Activated CD4-positive, alpha-beta T cell treated with anti-CD3 and anti-CD28 coated beads for 36 hours (primary cell): ENCODE measurements around the gene DMWD. TPM values are rescaled to one million over a fixed set of nuclear protein-coding genes. Genes with fewer than 3 reads are reported as not detected.
A peak's percentile ranks its signal among the peaks of the same experiment; 100 is the strongest.

Experiments
- ATAC-seq: fragments of 200-7000 bp; cut with Tn5 transposase; one replicate; pipeline ENCODE4 v1.10.0; 2021; ENCODE audit warnings: mild to moderate bottlenecking, moderate library complexity
- CTCF ChIA-PET: fragments of 350-600 bp; sonication (Branson Sonifier 250); formaldehyde crosslinking; loops from one replicate; lab custom pipeline; 2021; ENCODE audit warnings: antibody characterized with exemption; lab: Charles Lee
- POLR2A ChIA-PET: fragments of 350-600 bp; sonication (Branson Sonifier 250); formaldehyde crosslinking; loops from one replicate; lab custom pipeline; 2021; ENCODE audit warnings: antibody characterized with exemption, inconsistent platforms; lab: Charles Lee
- DNase-seq: peaks from one replicate; pipeline ENCODE4 v3.0.0-alpha.2; 2020
- H3K27ac Mint-ChIP-seq: one replicate; pipeline ENCODE4 v1.8.0; 2021; ENCODE audit warnings: mixed read lengths
- H3K27me3 Mint-ChIP-seq: one replicate; pipeline ENCODE4 v1.8.0; 2021; ENCODE audit warnings: mixed read lengths
- H3K36me3 Mint-ChIP-seq: one replicate; pipeline ENCODE4 v1.8.0; 2021; ENCODE audit warnings: low read depth, mixed read lengths
- H3K4me1 Mint-ChIP-seq: one replicate; pipeline ENCODE4 v1.8.0; 2021; ENCODE audit warnings: mixed read lengths
- H3K4me3 Mint-ChIP-seq: one replicate; pipeline ENCODE4 v1.8.0; 2021; ENCODE audit warnings: mild to moderate bottlenecking, moderate library complexity, mixed read lengths
- H3K9me3 Mint-ChIP-seq: one replicate; pipeline ENCODE4 v1.8.0; 2021; ENCODE audit warnings: low read depth, mixed read lengths
- intact Hi-C, 2 experiments: fragments of 100-400 bp; cut with DNase I in 1 of 2; cut with micrococcal nuclease in 1 of 2; formaldehyde crosslinking; loops; one replicate each; pipeline versions ENCODE4 v1.14.2 to v1.15.1; 2022 to 2024; cut with DNase I, micrococcal nuclease
- total RNA-seq, 2 experiments: library from RNA; stranded (reverse); gene quantifications; one replicate each; pipeline ENCODE4 v1.2.3, GENCODE V29; 2021

DMWD gene
- total RNA-seq, 2 experiments from 2014 or later: 31.1 to 35.1 TPM

DNA sequence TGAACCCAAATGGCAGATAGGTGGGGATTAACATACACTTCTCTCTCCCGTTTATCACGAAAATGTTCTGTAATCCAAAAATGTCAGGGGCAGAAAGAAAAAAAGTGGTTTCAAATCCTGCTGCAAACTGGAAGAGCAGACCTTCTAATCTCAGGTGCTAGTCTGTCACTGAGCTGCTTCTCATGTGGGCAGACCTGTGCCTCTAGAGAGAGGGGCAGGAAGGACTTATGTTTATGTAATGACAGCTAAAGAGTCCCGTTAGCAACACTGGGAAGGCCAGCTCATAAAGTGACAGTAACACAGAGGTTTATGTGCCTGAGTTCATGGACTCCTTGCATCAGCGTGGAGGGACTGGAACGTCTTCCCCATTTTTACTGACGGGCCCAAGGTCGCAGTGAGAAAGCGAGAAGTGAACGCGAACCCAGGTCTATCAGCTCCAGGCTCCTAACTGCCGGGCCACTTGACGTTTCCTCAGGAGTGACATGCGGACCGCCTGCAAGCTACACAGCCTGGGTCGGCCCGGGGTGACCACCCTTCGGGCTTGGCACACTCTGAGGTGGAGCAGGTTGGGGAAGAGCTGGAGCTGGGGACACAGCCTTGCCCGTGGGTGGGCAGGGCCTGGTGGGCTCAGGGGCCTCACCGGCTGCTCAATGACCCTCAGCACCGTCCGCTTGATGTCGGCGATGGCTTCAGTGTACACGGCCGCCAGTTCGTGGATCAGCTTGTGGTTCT, 32.1 kb upstream of the DMWD start:
- intact Hi-C loops: no loop called here
- no peaks in the 10 kb centered on the region for H3K4me1 Mint-ChIP-seq
- H3K4me3 Mint-ChIP-seq: no peak overlapping the region

DNA sequence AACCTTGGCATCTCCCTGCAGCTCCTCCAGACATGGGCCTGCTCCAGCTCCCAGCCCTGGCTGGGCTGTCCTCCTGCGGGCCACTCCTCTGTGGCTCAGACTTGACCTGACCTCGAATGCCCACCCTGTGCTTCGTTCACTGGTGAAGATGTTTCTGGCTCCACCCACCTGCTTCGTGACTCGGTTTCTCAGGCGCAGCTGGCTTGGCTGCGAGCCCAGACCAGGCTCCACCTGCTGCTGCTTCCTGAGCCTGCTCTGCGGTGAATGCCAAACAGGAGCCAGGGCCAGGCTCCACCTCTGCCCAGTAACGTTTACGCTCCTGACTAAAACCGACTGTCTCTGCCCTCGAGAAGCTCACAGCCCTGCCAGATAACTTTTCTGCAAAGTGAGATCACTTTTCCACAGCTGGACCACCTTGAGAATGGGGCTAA, 31.4 kb upstream of the DMWD start:
- Mint-ChIP-seq H3K9me3 (no peaks in the 10 kb centered on the region), H3K4me3 (no peak overlapping the region), H3K27me3 (no peaks in the 10 kb centered on the region), H3K36me3 (peaks cover 40% of the 10 kb centered on the region), H3K4me1 (no peaks in the 10 kb centered on the region), H3K27ac (no peak overlapping the region)
- ChIA-PET CTCF (interaction anchor here (0.7 to 2.5 kb wide), 2 partner anchors 12 to 25 kb away, joined by 3 to 12 read pairs; no protein-coding TSS in a partner anchor), POLR2A (no interaction called here)
- DNase-seq (no peak), ATAC-seq (no peak)
- intact Hi-C loops: no loop called here

More for the DNA sequence above, 32.1 kb upstream of the DMWD start:
- Mint-ChIP-seq H3K27me3 (no peaks in the 10 kb centered on the region), H3K27ac (no peak overlapping the region), H3K9me3 (no peaks in the 10 kb centered on the region), H3K36me3 (peaks cover 41% of the 10 kb centered on the region)
- CTCF ChIA-PET: interaction anchor here (0.7 to 2.5 kb wide), 3 partner anchors 9 to 25 kb away, joined by 3 to 12 read pairs (median 3); no protein-coding TSS in a partner anchor
- POLR2A ChIA-PET: no interaction called here
- ATAC-seq: no peak
- DNase-seq: no peak

DNA sequence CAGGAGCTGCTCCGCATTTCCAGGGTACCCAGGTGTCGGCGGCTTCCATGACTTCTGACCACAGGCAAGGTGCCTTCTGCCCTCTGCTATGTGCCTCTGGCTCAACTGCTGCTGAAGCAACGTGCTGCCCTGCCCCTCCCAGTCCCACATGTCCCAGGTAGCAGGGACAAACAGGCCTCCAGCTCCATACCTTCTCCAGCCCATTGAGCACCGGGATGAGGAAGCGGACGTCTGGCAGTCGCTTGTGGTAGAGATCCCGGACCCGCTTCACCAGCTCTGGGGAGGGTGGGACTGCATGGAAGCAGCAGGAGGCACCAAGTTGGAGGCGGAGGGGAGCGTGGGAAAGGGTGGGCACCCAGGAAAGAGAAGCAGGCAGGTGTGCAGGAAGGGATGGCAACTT, 30.5 kb upstream of the DMWD start:
- intact Hi-C loops: no loop called here
- H3K36me3 Mint-ChIP-seq: peaks cover 34% of the 10 kb centered on the region
- no peaks in the 10 kb centered on the region for H3K27me3 Mint-ChIP-seq
- POLR2A ChIA-PET: no interaction called here
- CTCF ChIA-PET: interaction anchor here (2.5 kb wide), 1 partner anchor 24 kb away, joined by 12 read pairs; no protein-coding TSS in a partner anchor
- no peaks in the 10 kb centered on the region for H3K4me1 Mint-ChIP-seq
- DNase-seq (no peak), ATAC-seq (no peak)
- no peak overlapping the region for H3K4me3 Mint-ChIP-seq
- H3K27ac Mint-ChIP-seq: no peak overlapping the region
- no peaks in the 10 kb centered on the region for H3K9me3 Mint-ChIP-seq

DNA sequence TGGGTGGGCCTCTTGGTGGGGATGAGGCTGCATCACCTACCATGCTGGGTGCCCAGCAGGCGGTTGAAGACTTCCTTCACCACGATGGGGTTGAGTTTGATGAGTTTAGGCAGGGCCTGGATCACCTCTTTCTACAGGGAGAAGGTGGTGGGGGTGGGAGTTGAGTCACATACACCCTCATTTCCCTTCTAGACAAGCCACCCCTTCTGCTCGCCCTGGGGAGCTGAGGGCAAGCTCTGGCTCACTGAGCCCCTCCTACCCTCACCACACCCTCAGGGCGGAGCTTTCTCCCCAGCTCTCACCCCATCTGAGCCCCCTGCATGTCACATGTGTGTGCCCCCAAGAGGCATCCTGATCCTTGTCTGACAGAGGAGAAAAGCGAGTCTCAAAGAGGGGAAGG, 30.1 kb upstream of the DMWD start:
- ATAC-seq (no peak), DNase-seq (no peak)
- ChIA-PET CTCF (interaction anchor here (2.5 kb wide), 1 partner anchor 23 kb away, joined by 12 read pairs; no protein-coding TSS in a partner anchor), POLR2A (no interaction called here)
- no peaks in the 10 kb centered on the region for H3K4me1 Mint-ChIP-seq
- H3K4me3 Mint-ChIP-seq: no peak overlapping the region
- H3K27me3 Mint-ChIP-seq: no peaks in the 10 kb centered on the region
- intact Hi-C loops: no loop called here
- H3K27ac Mint-ChIP-seq: no peak overlapping the region
- H3K36me3 Mint-ChIP-seq: peaks cover 31% of the 10 kb centered on the region
- no peaks in the 10 kb centered on the region for H3K9me3 Mint-ChIP-seq

DNA sequence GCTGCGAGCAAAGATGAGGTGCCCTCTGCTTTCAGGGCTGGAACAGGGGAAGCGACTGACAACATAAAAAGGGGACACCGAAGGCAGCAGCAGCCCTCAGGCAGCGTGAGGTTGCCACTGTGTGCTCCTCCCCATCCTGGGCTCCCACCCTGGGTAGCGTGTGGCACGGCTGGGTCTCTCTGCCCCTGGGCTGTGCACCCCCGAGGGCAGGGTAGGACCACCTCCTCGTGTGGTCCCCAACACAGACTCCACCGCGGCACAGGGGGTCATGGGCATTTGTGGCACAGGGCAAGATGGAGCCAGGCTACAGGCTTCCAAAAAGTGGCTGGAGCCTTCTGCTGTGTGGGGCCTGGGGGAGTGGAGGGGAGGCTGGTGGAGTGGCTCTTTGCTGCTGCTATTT, 28.9 kb upstream of the DMWD start:
- Mint-ChIP-seq H3K4me3 (no peak overlapping the region), H3K27ac (no peak overlapping the region), H3K9me3 (no peaks in the 10 kb centered on the region), H3K27me3 (no peaks in the 10 kb centered on the region), H3K4me1 (peaks cover 3% of the 10 kb centered on the region), H3K36me3 (peaks cover 27% of the 10 kb centered on the region)
- ATAC-seq (no peak), DNase-seq (no peak)
- ChIA-PET POLR2A (no interaction called here), CTCF (interaction anchor here (1.2 kb wide), 1 partner anchor 23 kb away, joined by 4 read pairs; no protein-coding TSS in a partner anchor)
- intact Hi-C loops: no loop called here

DNA sequence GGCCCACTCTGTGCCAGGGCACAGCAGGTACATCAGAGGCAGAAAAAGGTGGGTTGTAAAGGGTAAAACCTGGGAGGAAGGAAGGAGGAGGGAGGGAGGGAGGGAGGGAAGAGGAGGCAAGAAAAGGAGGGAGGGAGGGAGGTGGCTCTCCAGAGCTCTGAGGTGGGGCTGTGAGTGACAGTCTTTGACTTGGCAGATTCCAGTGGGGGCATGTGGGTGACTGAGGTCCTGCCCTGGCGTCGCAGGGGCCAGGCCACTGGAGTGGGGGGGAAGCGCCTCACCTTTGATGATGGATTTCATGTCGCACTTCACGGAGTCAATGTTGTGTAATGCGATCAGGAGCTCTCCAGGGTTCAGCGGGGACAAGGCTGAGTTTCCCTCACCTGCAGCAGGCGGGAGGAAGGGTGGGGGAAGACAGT, 28.5 kb upstream of the DMWD start:
- no peak overlapping the region for H3K27ac Mint-ChIP-seq
- ChIA-PET CTCF (interaction anchor here (1.2 kb wide), 1 partner anchor 22 kb away, joined by 4 read pairs; no protein-coding TSS in a partner anchor), POLR2A (no interaction called here)
- H3K9me3 Mint-ChIP-seq: no peaks in the 10 kb centered on the region
- intact Hi-C loops: no loop called here
- no peak for DNase-seq
- peaks cover 3% of the 10 kb centered on the region for H3K4me1 Mint-ChIP-seq
- ATAC-seq: no peak
- peaks cover 25% of the 10 kb centered on the region for H3K36me3 Mint-ChIP-seq
- no peaks in the 10 kb centered on the region for H3K27me3 Mint-ChIP-seq
- no peak overlapping the region for H3K4me3 Mint-ChIP-seq

DNA sequence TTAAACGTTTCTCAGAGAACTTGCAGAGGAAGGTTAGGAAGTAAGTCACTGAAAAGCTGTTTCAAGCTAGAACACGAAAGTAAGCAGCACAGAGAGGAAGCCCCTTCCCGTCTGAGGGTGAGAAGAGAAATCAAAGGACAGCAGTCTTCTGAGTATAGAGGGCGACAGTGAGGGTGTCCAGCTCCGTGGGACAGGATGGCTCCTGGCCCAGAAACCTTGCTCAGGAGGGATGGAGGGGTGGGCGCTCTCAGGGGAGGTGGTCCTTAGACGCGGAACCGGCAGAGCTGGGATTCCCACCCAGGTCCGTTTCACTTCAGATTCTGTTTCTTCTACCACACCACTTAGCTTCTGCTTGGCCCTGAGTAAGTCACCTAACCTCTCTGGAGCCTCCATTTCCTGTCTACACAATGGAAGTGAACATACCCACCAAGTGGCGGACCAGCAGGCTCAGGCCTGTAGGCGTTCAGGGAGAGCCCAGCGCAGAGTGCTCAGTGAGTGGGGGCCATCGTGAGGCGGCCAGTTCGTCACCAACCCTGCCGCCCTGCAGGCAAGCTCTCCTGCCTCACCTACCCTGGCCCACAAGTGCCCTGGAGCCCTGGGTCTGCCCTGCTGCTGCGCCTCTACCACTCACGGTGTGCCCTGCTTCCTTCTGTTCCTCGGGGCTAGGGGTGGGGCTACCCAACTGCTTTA, 27.9 kb upstream of the DMWD start:
- Mint-ChIP-seq H3K4me1 (peaks cover 5% of the 10 kb centered on the region), H3K36me3 (peaks cover 25% of the 10 kb centered on the region), H3K27me3 (no peaks in the 10 kb centered on the region), H3K27ac (no peak overlapping the region), H3K4me3 (no peak overlapping the region), H3K9me3 (no peaks in the 10 kb centered on the region)
- DNase-seq: no peak
- ChIA-PET POLR2A (interaction anchor here (0.6 kb wide), 1 partner anchor 97 kb away, joined by 3 read pairs; no protein-coding TSS in a partner anchor), CTCF (interaction anchor here (1.2 kb wide), 1 partner anchor 22 kb away, joined by 4 read pairs; no protein-coding TSS in a partner anchor)
- intact Hi-C loops: no loop called here
- ATAC-seq: no peak

DNA sequence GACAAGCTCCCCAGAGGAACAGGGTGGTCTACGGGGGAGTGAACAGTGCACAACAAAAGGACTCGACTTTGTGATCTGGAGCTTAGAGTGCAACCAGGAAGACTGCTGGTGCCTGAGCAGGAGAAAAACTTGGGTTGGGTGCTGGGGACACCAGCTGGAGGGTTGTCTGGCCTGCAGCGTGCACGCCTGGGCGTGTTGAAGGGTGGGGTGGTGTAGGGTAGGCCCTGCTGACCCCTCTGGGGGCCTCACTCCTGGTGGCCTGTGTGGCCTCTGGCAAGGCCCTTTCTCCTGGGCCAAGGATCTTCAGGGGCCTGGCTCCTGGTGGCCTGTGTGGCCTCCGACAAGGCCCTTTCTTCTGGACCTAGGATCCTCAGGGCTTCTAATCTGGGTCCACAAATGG, 27.1 kb upstream of the DMWD start:
- ChIA-PET CTCF (interaction anchor here (0.7 kb wide), 1 partner anchor 165 kb away, joined by 3 read pairs; no protein-coding TSS in a partner anchor), POLR2A (no interaction called here)
- Mint-ChIP-seq H3K4me3 (no peak overlapping the region), H3K36me3 (peaks cover 26% of the 10 kb centered on the region), H3K27ac (no peak overlapping the region), H3K9me3 (no peaks in the 10 kb centered on the region), H3K27me3 (no peaks in the 10 kb centered on the region), H3K4me1 (peaks cover 7% of the 10 kb centered on the region)
- DNase-seq: no peak
- intact Hi-C loops: loop anchor here in 1 of 2 experiments (10.0 kb wide), 1 partner anchor 195 kb away; no protein-coding TSS in a partner anchor
- no peak for ATAC-seq

DNA sequence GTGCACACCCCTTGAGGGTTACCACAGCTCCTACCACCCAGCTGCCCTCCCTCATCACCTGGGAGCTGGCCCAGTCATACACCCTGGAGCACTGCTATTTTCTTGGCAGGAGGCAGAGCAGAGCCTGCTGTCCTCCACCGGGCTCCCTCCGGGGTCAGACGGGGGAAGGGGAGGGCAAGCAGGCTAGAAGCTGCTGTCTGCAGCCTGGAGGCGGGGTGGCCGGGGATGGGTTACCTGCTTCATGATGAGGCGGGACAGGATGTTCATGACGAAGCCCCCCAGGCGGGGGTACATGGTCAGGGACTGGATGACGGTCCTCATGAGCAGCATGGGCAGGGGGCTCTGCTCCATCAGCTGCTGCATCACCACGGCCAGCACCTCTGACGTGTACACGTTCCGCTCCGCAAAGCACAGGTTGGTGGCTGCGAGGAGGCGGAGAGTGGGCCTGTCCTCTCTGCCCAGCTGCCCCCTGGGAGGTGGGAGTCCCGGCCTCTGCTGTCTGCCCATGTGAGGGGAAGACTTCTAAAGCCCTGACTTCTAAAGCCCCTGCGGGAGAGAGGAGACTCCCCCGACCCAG, 25.2 kb upstream of the DMWD start:
- Mint-ChIP-seq H3K27me3 (peaks cover 6% of the 10 kb centered on the region), H3K36me3 (peaks cover 24% of the 10 kb centered on the region), H3K4me1 (peaks cover 7% of the 10 kb centered on the region), H3K4me3 (no peak overlapping the region), H3K27ac (no peak overlapping the region), H3K9me3 (no peaks in the 10 kb centered on the region)
- ChIA-PET POLR2A (interaction anchor here (0.6 kb wide), 1 partner anchor 107 kb away, joined by 3 read pairs; no protein-coding TSS in a partner anchor), CTCF (interaction anchor here (0.6 to 2.6 kb wide), 14 partner anchors 9 to 185 kb away, joined by 3 to 16 read pairs (median 6); partner anchors contain the start of genes SIX5 and SYMPK)
- no peak for ATAC-seq
- intact Hi-C loops: loop anchor here (1.0 to 10.0 kb wide), 8 partner anchors 25 to 447 kb away; partner anchors contain the start of gene DMWD (in 1 of the 2)
- DNase-seq: no peak

DNA sequence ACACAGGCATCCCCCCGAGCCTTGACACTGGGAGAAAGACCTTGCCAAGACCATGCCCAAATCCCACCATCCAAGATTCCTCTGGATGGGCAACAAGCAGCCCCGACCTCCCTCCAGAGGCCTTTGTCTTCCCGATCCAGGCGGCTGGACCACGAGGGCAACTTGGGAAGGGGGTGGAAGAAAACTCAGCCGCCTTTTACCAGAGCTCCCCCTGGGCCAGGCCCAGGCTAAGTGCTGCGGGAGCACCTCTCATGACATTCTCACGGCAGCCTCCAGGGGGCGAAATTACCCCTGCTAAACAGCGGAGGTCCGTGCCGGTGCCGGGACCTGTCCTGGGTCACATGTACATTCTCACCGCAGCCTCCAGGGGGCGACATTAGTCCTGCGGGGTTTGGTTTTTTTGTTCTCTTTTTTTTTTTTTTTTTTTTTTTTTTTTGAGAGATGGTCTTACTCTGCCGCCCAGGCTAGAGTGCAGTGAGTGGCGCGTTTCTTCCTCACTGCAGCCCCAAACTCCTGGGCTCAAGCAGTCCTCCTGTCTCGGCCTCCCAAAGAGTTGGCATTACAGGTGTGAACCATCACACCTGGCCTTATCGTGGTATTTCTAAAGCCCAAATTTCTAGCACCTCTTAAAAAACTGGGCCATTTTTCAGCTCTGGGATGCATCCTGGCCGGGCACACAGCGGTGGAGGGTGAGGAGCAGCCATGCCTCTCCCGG, 24.5 kb upstream of the DMWD start:
- Mint-ChIP-seq H3K9me3 (no peaks in the 10 kb centered on the region), H3K4me3 (no peak overlapping the region), H3K27me3 (peaks cover 10% of the 10 kb centered on the region), H3K36me3 (peaks cover 24% of the 10 kb centered on the region), H3K27ac (no peak overlapping the region), H3K4me1 (peaks cover 7% of the 10 kb centered on the region)
- ChIA-PET POLR2A (interaction anchor here (1.0 kb wide), 1 partner anchor 48 kb away, joined by 4 read pairs; the partner anchor contains the start of gene SIX5), CTCF (interaction anchor here (0.5 to 2.6 kb wide), 40 partner anchors 9 to 1138 kb away, joined by 3 to 16 read pairs (median 5); partner anchors contain the start of genes CCDC61, EML2, GIPR and QPCTL)
- peak; percentile 99 for DNase-seq
- intact Hi-C loops: loop anchor here (1.0 to 10.0 kb wide), 8 partner anchors 24 to 448 kb away; partner anchors contain the start of gene DMWD (in 1 of the 2)
- peak; percentile 100 for ATAC-seq
